Urinary bladder (tissue), 4 donors: ENCODE measurements around the gene PRKCH. TPM values are rescaled to one million over a fixed set of nuclear protein-coding genes. Genes with fewer than 3 reads are reported as not detected.

Experiments used
- DNase-seq: peaks from one replicate; pipeline ENCODE4 v3.0.0-alpha.2; 2015; ENCODE audit errors: extremely low spot score
- H3K27ac ChIP-seq: one replicate; pipeline ENCODE4 v1.5.1; 2013; ENCODE audit warnings: low read depth, mild to moderate bottlenecking, moderate library complexity
- H3K36me3 ChIP-seq: one replicate; pipeline ENCODE4 v1.6.1; 2013; ENCODE audit warnings: mild to moderate bottlenecking, moderate library complexity; ENCODE audit not compliant: insufficient read depth
- H3K4me1 ChIP-seq: one replicate; pipeline ENCODE4 v1.6.1; 2013; ENCODE audit warnings: mild to moderate bottlenecking, moderate library complexity; ENCODE audit not compliant: insufficient read depth
- H3K4me3 ChIP-seq: one replicate; pipeline ENCODE4 v1.5.1; 2013; ENCODE audit warnings: low read depth, low read length
- WGBS: extraction: QIAGEN DNeasy Blood & Tissue Kit; methylation state at CpG from one replicate; pipeline ENCODE4 v1.1.7; 2013; 5-methylcytosine and 5-hydroxymethylcytosine counted together
- polyA plus RNA-seq: library from polyadenylated mRNA; stranded (reverse); fragments of 200-250 nt; gene quantifications from one replicate; pipeline ENCODE4 v1.2.3, GENCODE V29; 2013
- total RNA-seq: library from RNA; depleted of rRNA; stranded (reverse); fragments of >200 nt; gene quantifications from one replicate; pipeline ENCODE4 v1.2.3, GENCODE V29; 2014
- donor health status: healthy with polysubstance abuse.
- donor health status: healthy.

The PRKCH gene
- total and polyA plus RNA-seq, 2 donors, result 13.3 to 53.6 TPM

DNA sequence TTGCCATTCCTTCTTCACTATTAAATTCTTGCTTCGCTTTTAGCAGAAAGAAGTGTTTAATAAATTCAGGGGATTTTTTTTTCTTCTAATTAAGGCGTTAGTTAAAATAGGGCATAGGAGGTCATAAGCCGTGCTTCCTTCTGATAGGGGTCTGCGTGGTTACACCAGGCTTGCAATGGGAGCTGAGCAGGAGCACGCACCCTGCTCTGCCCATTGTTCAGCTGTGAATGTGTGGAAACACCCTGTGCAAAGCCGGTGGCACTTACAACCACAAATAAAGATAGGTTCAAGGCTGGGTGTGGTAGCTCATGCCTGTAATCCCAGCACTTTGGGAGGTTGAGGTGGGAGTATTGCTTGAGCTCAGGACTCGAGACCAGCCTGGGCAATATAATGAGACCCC lies 162.1 kb downstream of the PRKCH start:
- H3K4me1 ChIP-seq, result peaks cover 4% of the 10 kb centered on the region
- DNase-seq, result no peak
- no peak overlapping the region for H3K4me3 ChIP-seq
- peak overlapping the region; percentile 46 for H3K27ac ChIP-seq
- WGBS, result 87% methylated on average over 7 of the region's 7 CpGs
- no peaks in the 10 kb centered on the region for H3K36me3 ChIP-seq

DNA sequence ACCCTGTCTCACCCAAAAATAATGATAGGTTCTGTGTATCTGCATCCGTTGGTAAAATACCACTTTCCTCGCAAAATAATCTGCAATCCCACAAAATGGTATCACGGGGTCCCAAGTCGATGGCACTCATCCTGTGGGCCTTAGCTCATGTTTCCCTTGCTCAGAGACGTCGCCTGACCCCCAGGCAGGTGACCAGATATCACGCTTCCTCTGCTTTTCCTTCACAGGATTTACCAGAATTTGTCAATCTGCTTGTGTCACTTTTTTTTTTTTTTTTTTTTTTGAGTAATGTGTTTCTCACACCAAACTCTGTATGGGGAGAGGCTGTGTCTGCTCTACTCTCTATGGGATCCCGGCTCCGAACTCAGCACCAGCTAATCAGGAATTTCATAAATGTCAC lies 162.7 kb downstream of the PRKCH start:
- H3K4me3 ChIP-seq, result no peak overlapping the region
- H3K27ac ChIP-seq, result no peak overlapping the region
- H3K36me3 ChIP-seq, result no peaks in the 10 kb centered on the region
- no peak for DNase-seq
- peaks cover 4% of the 10 kb centered on the region for H3K4me1 ChIP-seq
- 95% methylated on average over 9 of the region's 9 CpGs for WGBS

GRCh38 chr14:61484826-61485584 lies 163.6 kb downstream of the PRKCH start:
- WGBS, result 79% methylated on average over 8 of the region's 8 CpGs

GRCh38 chr14:61485661-61486060 lies 164.3 kb downstream of the PRKCH start:
- Histone ChIP-seq H3K4me3 (no peak overlapping the region), H3K27ac (peak overlapping the region; percentile 53), H3K4me1 (no peaks in the 10 kb centered on the region), H3K36me3 (no peaks in the 10 kb centered on the region)
- WGBS, result 64% methylated on average over 4 of the region's 4 CpGs
- no peak for DNase-seq

More at GRCh38 chr14:61484826-61485584, 163.6 kb downstream of the PRKCH start:
- Histone ChIP-seq H3K4me1 (peaks cover 2% of the 10 kb centered on the region), H3K27ac (peak overlapping the region; percentile 53), H3K36me3 (no peaks in the 10 kb centered on the region), H3K4me3 (no peak overlapping the region)
- no peak for DNase-seq

DNA sequence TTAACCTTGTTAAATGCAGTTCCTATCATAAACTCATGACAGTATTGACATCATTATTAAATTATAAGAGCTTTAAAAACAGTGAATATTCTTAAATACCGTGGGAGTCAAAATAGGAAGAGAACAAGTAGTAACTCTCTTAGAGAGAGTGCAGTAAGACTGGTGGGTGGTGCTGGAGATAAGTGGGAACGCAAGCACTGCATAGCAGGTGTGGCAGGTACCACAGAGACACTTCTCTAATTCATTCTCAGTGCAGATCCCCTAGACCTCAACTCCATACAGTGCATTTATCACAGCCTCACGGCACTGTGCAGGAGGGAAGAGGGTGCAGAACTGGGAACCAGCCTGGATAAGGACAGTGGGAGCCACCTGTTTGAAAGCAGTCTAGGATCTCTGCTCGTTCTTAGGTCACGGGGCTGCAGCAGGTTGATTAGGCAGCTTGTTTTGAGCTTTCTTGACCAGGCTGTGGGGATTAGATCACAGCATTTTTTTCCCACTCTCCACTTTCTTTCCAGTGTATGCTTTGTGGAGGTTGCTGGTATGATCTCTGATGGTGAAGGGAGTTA lies 165.6 kb downstream of the PRKCH start:
- H3K4me3 ChIP-seq, result no peak overlapping the region
- peak overlapping the region; percentile 3 for H3K27ac ChIP-seq
- no peaks in the 10 kb centered on the region for H3K36me3 ChIP-seq
- peaks cover 1% of the 10 kb centered on the region for H3K4me1 ChIP-seq
- no peak for DNase-seq
- 80% methylated on average over 5 of the region's 5 CpGs for WGBS

GRCh38 chr14:61488417-61489401 lies 167.3 kb downstream of the PRKCH start:
- DNase-seq, result no peak
- no peak overlapping the region for H3K4me3 ChIP-seq
- WGBS, result 62% methylated on average over 4 of the region's 4 CpGs
- no peak overlapping the region for H3K27ac ChIP-seq
- peaks cover 1% of the 10 kb centered on the region for H3K4me1 ChIP-seq
- H3K36me3 ChIP-seq, result no peaks in the 10 kb centered on the region

GRCh38 chr14:61489512-61489911 lies 168.1 kb downstream of the PRKCH start:
- Histone ChIP-seq H3K4me1 (peaks cover 1% of the 10 kb centered on the region), H3K27ac (no peak overlapping the region), H3K36me3 (no peaks in the 10 kb centered on the region), H3K4me3 (no peak overlapping the region)
- WGBS, result 76% methylated on average over 2 of the region's 2 CpGs
- DNase-seq, result no peak

- 72% methylated on average over 6 of the region's 6 CpGs for WGBS
- H3K36me3 ChIP-seq, result no peaks in the 10 kb centered on the region
- peaks cover 1% of the 10 kb centered on the region for H3K4me1 ChIP-seq
- DNase-seq, result no peak
- peak overlapping the region; percentile 35 for H3K27ac ChIP-seq
- H3K4me3 ChIP-seq, result no peak overlapping the region
Observed at GRCh38 chr14:61489932-61490331, 168.6 kb downstream of the PRKCH start.

- H3K36me3 ChIP-seq, result no peaks in the 10 kb centered on the region
- 0% methylated on average over 1 of the region's 1 CpG for WGBS
- no peak overlapping the region for H3K27ac ChIP-seq
- no peak for DNase-seq
- peaks cover 1% of the 10 kb centered on the region for H3K4me1 ChIP-seq
- H3K4me3 ChIP-seq, result no peak overlapping the region
Observed at GRCh38 chr14:61491224-61491623, 169.8 kb downstream of the PRKCH start.

DNA sequence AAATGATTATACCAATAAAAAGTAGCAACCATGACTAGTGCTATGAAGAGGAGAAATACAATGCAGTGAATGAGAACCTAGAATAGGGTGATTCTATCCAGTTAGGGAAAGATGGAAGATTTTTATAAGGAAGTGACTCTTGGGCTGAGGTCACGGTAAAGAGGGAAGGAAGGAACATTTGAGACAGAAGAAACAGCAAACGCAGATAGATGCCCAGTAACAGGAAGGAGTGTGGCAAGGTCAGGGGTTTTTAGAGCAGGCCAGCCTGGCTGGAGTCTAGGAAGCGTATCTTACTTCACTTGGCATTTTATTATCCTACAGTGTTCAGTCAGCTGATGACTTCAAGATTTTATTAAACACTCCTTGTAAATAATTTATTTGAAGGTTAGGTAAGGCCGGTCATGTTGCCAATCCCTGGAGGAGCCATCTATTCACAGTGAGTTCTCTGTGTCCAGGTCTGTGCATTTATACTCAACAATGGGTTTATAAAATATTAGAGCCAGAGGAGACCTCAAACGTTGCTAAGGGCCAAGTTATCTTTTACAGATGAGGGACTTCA lies 170.6 kb downstream of the PRKCH start:
- 78% methylated on average over 5 of the region's 5 CpGs for WGBS
- H3K4me3 ChIP-seq, result no peak overlapping the region
- H3K27ac ChIP-seq, result peak overlapping the region; percentile 53
- no peak for DNase-seq
- H3K4me1 ChIP-seq, result peaks cover 1% of the 10 kb centered on the region
- no peaks in the 10 kb centered on the region for H3K36me3 ChIP-seq

DNA sequence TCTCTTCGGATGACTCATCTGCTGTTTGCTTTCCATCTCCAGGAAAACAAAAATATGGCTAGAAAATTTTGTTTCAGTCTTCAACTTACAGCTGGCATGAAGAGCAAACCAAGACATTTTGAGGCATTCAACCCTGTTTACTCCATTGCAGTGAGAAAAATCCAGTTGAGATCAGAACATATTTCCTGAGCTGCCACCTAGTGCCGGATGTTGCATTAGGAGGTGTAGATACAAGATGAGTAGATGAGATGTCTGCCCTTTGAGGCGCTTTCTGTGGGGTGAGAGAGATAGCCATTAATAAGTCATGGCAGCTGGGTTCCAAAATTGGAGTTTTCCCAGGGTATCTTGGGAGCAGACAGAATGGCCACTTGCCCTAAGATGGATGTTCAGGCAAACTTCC lies 171.1 kb downstream of the PRKCH start:
- H3K4me3 ChIP-seq, result no peak overlapping the region
- no peaks in the 10 kb centered on the region for H3K36me3 ChIP-seq
- H3K27ac ChIP-seq, result no peak overlapping the region
- H3K4me1 ChIP-seq, result peaks cover 1% of the 10 kb centered on the region
- no peak for DNase-seq
- 90% methylated on average over 3 of the region's 3 CpGs for WGBS

DNA sequence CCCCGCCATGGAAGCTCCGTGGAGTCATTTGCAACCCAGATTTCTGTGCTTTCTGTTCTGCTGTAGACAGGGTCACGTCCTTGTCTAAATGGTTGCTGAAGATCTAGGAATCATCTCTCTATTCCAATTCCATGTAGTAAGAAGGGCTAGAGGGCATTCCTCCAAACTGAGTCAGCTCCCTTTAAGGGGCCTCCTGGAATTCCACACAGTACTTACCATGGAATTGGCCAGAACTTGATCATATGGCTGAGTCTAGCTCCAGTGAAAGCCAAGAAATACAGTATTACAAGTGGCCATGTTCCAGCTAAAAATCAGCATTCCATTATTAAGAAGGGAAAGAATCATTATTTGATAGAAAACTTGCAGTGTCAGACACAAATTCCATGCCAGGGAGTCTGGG lies 171.9 kb downstream of the PRKCH start:
- DNase-seq, result no peak
- Histone ChIP-seq H3K4me1 (peaks cover 1% of the 10 kb centered on the region), H3K27ac (no peak overlapping the region), H3K4me3 (no peak overlapping the region), H3K36me3 (no peaks in the 10 kb centered on the region)
- WGBS, result 52% methylated on average over 3 of the region's 3 CpGs

DNA sequence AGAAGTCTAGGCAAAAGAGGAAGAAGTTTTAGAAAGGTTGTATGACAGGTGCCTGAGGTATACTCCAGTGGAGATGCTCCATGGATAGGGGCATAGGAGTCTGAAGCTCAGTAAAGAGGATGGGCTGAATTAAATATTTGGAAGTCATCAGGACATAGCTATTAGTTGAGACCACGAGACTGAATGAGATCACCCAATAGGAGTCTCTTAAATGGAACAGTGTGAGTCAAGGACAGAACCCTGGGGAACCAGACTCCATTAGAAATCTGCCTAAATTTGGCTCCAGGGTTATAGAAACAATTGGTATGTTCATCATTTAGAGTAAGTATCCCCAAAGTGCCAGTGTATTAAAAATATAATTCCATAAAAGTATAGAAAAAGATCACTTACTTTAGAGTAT lies 172.6 kb downstream of the PRKCH start:
- no peaks in the 10 kb centered on the region for H3K36me3 ChIP-seq
- no peak overlapping the region for H3K4me3 ChIP-seq
- 70% methylated on average over 1 of the region's 1 CpG for WGBS
- H3K27ac ChIP-seq, result no peak overlapping the region
- peaks cover 1% of the 10 kb centered on the region for H3K4me1 ChIP-seq
- DNase-seq, result no peak
